NCI-H146 (cell line): ENCODE data around the gene IGSF21.
"Not testable (repeated sequence)": the region's sequence is repeated elsewhere in the genome, so short reads cannot be mapped to it uniquely, and the experiment has no call there.

Experiments used
- DNase-seq: peaks from one replicate; lab custom pipeline; 2025; lab: John Stamatoyannopoulos, UW

Gene IGSF21

GRCh38 chr1:18145851-18146618, 38.4 kb downstream of the IGSF21 start:
- no peak for DNase-seq

- no peak for DNase-seq
Measured at GRCh38 chr1:18146886-18147285, 39.3 kb downstream of the IGSF21 start.

- DNase-seq, result no peak
Measured at GRCh38 chr1:18147672-18148071, 40.1 kb downstream of the IGSF21 start.

- DNase-seq, result no peak
Measured at GRCh38 chr1:18148461-18148860, 40.9 kb downstream of the IGSF21 start.

GRCh38 chr1:18149027-18149641, 41.5 kb downstream of the IGSF21 start:
- no peak for DNase-seq

GRCh38 chr1:18151436-18152122, 44.0 kb downstream of the IGSF21 start:
- no peak for DNase-seq

GRCh38 chr1:18154430-18155194, 47.0 kb downstream of the IGSF21 start:
- no peak for DNase-seq

- no peak for DNase-seq
Measured at GRCh38 chr1:18155881-18156385, 48.3 kb downstream of the IGSF21 start.

GRCh38 chr1:18157352-18157751, 49.8 kb downstream of the IGSF21 start:
- DNase-seq, result no peak

GRCh38 chr1:18157968-18158367, 50.4 kb downstream of the IGSF21 start:
- no peak for DNase-seq

- DNase-seq, result no peak
Measured at GRCh38 chr1:18158714-18159113, 51.1 kb downstream of the IGSF21 start.

GRCh38 chr1:18160290-18160942, 52.8 kb downstream of the IGSF21 start:
- no peak for DNase-seq

GRCh38 chr1:18161690-18162089, 54.1 kb downstream of the IGSF21 start:
- no peak for DNase-seq

GRCh38 chr1:18165640-18166039, 58.0 kb downstream of the IGSF21 start:
- not testable (repeated sequence) for DNase-seq

- DNase-seq, result no peak
Measured at GRCh38 chr1:18166341-18166740, 58.7 kb downstream of the IGSF21 start.

GRCh38 chr1:18166929-18167328, 59.3 kb downstream of the IGSF21 start:
- DNase-seq, result no peak

GRCh38 chr1:18170444-18170843, 62.8 kb downstream of the IGSF21 start:
- DNase-seq, result no peak

GRCh38 chr1:18174037-18174436, 66.4 kb downstream of the IGSF21 start:
- DNase-seq, result no peak

GRCh38 chr1:18175051-18175450, 67.5 kb downstream of the IGSF21 start:
- DNase-seq, result no peak

- DNase-seq, result no peak
Measured at GRCh38 chr1:18175530-18176377, 68.2 kb downstream of the IGSF21 start.

GRCh38 chr1:18176619-18177018, 69.0 kb downstream of the IGSF21 start:
- DNase-seq, result no peak
